ENCODE measurements around the gene MMD2.

MMD2 gene

DNA sequence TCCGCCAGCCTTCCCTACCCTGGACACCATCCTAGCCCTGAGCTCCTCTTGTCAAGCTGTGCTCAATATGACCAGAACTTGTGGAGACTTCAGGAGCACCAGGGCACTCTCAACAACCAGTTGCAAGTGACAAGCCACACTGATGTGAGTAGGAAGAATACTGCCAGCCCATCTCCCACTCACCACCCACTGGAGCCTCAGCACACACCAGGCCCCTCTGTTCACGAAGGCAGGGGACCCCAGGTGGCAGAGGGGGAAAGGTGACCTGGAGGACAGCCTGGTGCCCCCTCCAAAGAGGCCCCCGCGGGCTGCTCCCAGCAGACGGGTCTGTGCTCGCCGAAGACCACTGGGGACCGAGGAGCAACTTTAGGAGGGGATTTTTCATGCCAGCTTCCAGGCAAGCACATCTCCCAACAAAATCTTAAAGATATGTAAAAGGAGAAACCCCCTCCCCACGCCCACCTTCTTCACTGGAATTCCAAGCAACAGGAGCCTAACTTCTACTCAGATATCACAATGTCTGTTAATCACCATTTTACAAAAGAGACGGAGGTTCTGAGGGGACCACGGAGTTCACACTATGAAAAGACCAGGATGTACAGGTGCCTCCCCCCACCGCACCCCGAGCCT lies 1.0 kb downstream of the MMD2 start:
- no peak for DNase-seq

DNA sequence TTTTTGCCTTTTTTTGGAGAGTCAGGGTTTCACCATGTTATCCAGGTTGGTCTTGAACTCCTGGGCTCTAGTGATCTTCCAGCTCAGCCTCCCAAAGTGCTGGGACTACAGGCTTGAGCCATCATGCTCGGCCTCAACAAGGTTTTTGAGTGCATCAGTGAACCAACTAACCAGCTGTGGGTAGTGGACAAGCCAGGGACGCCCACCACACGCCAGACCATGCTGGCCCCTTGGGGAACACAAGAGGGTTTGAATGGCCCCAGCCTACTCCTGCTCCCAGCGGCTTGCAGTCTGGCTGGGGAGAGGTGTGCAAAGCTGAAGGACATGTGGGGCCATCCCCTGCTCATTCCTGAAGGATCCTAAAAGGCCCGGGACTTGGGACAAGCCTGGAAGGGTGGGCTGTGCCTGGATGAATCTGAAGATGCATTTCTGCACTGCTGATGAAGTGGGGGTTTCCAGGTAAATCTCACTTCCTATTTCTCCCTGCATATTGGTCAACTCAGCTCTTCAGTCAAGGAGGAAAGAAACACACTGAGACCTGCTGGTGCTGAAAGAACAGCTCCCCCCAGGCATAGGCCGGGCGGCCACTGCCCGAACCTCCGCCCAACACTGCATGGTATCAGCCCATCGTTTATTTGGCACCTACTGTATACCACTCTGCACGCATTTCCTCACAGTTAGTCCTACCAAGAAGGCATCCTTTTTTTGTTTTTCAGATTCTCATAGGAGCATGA lies 6.9 kb downstream of the MMD2 start:
- no peak for DNase-seq

DNA sequence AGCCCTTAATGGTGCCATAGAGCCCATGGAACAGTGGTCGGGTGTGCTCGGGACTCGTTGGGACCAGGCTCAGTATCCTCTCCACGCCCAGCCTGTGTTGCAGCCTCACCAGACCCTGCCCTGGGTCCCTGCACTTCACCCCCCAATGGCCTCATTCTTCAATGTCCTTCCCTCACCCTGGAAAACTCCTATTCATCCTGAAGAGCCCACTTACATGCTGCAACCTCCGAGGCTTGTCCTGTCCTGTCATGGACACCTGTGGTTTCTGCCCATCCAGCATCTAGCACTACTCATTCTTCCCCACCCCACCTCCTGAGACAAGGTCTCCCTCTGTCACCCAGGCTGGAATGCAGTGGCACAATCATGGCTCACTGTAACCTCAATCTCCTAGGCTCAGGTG lies 7.7 kb downstream of the MMD2 start:
- DNase-seq, result no peak

DNA sequence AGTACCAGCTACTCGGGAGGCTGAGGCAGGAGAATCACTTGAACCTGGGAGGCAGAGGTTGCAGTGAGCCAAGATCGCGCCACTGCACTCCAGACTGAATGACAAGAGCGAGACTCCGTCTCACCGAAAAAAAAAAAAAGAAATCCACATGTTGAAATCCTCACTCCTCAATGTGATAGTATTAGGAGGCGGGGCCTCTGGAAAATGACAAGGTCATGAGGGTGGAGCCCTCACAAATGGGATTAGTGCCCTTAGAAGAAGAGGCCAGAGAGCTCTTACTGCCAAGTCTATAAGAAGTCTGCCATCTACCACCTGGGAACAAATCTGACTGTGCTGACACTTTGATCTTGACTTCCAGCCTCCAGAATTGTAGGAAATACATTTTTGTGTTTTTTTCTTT lies 10.6 kb downstream of the MMD2 start:
- no peak for DNase-seq

DNA sequence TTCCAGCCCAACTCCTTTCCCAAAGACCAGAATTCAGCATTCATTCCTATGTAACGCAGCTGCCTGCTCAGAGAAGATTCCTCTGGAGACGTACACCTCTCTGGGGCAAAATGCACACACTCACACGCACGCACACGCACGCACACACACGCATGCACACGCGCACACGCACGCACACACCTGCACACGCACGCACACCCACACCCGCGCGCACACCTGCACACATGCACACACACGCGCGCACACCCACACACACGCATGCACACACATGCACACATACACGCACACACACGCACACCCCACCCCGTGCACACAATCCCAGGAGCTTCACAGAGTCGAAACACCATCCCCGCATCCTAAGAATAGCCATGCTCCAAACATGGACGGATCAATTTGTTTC lies 13.0 kb downstream of the MMD2 start:
- DNase-seq, result no peak

DNA sequence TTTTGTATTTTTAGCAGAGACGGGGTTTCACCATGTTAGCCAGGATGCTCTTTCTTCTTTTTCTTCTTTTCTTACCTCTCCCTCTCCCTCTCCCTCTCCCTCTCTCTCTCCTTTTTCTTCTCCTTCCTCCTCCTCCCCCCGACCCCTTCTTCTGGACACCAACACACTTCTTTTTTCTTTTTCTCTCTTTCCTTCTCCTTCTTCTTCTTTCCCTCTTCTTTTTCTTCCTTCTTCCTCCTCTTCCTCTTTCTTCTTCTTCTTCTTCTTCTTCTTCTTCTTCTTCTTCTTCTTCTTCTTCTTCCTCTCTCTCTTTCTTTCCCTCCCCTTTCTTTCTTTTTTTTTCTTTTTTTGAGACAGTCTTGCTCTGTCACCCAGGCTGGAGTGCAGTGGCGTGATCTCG lies 14.0 kb downstream of the MMD2 start:
- no peak for DNase-seq

DNA sequence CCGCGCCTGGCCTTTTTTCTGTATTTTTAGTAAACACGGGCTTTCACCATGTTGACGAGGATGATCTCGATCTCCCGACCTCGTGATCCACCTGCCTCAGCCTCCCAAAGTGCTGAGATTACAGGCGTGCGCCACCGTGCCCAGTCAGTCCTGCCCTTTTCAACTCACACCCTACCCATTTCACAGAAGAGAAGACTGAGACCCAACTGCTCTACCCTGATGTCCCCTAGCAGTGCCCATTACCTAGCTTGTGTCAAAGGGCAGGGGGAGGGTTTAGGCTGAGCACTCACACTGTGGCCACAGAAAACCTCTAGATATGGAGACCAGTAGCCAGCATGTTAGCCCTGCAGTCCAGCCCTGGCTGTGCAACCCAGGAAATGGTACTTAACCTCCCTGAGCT lies 15.7 kb downstream of the MMD2 start:
- DNase-seq, result no peak

DNA sequence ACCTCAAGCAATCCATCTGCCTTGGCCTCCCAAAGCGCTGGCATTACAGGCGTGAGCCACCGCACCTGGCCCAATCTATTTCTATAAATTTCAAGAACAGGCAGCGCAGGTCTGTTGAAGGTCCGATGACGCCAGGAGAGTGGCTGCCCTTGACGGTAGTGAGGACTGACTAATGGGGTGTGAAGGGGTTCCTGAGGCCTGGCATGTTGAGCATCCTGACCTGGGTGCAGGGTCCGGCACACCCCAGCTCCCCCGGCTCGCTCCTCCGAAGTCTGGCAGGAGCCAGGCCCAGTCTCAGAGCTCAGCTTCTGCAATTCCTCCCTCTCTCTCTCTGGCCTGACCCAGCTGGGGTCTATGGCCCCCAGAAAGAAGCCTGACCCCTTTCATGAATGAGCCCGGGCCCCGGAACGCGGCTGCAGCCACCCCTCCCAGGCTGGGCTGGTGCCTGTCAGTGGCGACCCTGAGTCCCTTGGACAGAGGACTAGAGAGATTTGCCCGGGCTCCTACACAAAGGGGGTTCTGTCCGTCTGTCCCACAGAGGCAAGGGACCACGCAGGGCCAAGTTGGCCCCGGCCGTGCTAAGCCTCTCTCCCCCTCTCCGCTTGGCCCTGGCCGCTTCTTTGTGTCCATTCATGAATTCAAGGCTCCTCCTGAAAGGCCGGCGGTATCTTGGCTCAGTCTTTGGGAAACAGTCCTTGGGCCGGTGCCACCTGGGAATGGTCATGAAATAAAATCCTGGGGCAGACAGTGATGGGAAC lies 18.8 kb downstream of the MMD2 start:
- DNase-seq, result no peak

DNA sequence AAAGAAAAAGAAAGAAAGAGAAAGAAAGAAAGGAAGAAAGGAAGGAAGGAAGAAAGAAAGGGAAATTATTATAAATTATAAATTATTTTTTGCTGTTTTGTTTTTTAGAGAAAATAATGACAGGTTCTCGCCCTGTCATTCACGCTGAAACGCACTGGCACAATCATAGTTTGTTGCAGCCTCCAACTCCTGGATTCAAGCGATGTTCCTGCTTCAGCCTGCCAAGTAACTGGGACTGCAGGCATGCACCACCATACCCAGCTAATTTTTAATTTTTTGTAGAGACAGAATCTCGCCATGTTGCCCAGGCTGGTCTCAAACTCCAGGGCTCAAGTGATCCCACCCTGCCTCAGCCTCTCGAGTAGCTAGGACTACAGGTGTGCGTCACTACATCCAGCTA lies 21.6 kb downstream of the MMD2 start:
- DNase-seq, result no peak

DNA sequence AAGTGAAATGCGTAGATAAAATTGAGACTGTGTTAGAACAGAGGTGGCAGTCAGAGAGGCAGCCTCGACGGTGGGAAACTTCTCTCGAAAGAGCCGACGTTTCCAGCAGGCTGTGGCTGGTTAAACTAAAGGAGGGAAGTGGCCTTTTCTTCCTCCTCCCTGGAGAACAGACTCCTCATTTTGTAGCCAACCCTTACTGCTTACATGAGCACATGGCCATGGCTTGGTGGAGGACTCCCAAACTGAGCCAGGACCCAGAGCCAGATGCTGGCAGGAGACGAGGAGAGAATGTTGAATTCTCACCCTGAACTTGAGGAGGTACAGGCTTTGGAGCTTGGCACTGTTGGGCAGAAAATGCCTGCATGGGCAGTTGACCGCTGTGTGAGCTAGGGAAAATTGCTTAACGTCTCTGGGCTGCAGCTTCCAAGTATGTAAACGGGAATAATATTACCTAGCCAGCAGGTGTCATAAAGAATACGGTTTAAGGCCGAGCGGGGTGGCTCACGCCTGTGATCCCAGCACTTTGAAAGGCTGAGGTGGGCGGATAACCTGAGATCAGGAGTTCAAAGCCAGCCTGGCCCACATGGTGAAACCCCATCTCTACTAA lies 24.5 kb downstream of the MMD2 start:
- DNase-seq, result no peak

DNA sequence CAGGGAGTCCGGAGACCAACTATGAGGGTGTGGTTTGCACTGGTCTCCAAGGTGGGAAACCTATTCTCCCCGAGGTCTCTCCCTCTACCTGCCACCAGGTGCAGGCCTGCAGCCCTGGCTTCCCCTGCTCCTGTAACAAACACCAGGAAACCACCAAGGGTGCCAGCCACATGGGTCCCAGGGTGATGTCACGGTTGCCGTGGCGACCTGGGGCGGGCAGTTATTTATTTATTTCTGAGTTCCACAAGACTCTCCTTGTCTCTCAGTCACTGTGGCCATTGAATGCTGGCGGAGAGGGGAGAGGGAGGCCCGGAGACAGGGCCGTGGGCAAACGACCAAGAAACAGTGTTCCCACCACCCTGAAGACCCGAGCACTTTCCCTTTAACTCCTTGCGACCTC lies 27.0 kb downstream of the MMD2 start:
- DNase-seq, result no peak

DNA sequence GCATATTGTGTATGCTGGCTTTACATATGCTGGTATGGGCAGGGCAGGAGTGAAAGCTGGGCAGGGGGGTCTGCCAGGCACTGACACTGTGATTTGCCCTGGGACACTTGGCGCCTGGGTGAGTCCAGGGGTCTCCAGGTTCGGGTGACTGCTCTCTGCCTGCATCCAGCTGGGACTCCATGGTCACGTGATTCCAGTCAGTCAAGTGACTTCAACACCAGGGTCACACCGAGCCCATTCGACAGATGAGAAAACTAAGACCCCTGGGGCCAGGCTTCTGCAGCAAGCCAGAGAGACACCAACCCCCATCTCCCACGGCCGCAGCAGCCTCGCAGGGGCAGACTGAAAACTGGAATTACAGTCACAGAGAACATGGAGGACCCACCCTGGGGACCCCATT lies 30.0 kb downstream of the MMD2 start:
- no peak for DNase-seq

DNA sequence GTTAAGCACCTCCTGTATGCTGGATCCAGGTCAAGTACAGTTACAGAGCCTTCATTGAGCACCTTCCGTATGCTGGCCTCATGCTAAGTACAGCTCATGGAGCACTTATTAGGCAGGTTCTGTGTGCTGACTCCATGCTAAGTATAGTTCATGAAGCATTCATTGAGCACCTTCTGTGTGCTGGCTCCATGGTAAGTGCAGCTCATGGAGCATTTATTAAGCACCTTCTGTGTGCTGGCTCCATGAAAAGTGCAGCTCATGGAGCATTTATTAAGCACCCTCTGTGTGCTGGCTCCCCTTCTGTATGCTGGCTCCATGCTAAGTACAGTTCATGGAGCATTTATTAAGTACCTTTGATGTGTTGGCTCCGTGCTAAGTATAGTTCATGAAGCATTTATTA lies 30.5 kb downstream of the MMD2 start:
- DNase-seq, result no peak

DNA sequence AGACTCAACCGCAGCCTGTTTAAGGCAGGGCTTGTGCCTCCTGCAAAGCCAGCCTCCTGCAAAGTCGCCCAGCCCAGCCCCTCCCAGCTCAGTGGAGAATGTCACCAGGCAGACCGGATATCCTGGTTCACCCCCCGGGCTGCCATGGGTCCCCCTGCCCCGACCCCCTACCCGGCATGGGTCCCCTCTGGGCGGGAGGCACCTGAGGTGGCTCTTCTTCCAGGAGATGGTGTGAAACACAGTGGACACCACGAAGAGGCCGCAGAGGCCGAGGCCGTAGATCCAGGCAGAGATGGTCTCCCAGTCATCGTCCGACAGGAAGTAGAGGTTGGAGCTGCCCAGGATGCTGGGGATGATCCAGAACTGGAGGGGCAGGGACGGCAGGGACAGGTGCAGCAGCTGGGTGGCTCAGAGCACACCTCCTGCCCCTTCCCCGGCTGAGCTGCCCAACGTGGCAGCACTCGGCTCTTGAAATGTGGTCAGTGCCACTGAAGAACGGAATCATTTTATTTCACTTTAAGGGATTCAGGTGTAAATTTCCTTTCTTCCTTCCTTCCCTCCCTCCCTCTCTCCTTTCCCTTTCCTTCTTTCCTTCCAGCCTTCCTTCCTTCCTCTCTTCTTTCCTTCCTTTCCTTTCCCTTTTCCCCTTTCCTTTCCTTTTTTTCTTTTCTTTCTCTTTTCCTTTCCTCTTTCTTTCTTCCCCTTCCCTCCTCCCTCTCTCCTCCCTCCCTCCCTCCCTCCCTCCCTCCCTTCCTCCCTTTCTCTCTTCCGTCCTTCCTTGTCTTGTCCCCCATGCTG lies 38.8 kb downstream of the MMD2 start:
- DNase-seq, result no peak

DNA sequence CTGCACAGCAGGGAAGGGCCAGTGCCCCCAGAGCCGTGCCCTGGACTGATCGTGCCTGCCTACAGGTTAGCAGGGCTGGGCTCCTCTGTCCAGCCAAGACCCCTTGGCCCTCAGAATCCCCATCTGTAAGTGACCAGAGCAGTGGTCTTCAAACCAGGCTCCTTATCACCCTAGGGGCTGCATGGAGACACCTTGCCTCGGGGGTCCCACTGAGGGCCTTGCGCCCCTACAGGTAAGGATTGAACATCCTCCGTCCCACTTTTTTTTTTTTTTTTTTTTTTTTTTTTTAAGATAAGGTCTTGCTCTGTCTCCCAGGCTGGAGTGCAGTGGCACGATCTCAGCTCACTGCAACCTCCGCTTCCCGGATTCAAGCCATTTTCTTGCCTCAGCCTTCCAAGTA lies 42.9 kb downstream of the MMD2 start:
- DNase-seq, result no peak

DNA sequence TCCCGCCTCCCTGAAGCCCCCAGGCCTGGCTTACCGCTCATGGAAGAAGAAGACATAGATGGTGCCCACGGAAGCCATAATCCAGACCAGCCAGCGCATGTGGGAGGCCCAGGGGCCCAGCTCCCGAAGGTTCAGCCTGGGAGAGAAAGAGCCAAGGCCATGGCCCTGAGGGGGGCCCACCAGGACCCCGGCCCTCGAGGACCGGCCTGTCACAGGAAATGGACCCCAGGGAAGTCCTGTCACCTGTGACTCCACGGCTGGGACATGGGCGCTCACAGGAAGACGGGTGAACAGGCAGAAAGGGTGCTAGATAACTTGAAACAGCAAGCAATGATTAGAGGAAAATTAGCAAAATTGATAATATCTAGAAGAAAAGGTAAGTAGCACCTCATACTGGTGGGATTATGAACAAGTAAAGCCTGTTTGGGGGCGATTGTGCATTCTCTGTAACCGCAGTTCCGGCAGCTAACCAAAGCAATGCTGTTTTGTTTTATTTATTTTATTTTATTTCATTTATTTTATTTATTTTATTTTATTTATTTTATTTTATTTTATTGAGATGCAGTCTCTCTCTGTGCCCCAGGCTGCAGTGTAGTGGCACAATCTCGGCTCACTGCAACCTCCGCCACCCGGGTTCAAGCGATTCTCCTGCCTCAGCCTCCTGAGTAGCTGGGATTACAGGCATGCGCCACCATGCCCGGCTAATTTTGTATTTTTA lies 47.7 kb downstream of the MMD2 start:
- no peak for DNase-seq

DNA sequence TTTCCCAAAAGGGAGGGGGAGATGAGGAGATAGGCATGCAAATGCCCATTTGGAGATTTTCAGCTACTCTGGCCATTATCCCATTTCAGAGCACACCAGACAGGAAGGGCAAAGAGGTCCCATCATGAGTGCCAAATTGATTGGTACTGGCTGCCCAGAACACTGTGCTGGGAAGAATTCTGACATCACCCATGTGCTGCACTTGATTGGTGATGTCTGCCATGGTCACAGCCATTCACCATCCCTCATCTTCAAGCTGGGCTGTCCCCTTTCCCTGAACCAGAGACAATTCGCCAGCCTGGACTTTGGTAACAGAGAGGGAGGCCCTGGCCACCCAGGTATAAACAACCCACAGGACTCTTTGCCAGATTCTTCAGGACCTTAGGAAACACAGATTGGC lies 52.3 kb downstream of the MMD2 start:
- DNase-seq, result no peak

DNA sequence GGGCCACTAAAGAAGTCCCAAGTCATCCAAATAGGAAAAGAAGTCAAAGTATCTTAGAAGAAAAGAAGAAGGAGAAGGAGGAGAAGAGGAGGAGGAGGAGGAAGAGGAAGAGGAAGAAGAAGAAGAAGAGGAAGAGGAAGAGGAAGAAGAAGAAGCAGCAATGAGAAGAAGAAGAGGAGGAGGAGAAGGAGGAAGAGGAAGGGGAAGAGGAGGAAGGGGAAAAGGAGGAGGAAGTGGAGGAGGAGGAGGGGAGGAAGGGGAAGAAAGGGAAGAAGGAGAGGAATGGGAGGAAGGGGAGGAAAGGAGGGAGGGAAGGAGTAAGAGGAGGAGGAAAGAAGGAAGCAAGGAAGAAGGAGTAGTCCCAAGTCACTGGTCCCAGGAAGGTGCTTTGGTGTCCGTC lies 53.8 kb downstream of the MMD2 start:
- DNase-seq, result no peak

DNA sequence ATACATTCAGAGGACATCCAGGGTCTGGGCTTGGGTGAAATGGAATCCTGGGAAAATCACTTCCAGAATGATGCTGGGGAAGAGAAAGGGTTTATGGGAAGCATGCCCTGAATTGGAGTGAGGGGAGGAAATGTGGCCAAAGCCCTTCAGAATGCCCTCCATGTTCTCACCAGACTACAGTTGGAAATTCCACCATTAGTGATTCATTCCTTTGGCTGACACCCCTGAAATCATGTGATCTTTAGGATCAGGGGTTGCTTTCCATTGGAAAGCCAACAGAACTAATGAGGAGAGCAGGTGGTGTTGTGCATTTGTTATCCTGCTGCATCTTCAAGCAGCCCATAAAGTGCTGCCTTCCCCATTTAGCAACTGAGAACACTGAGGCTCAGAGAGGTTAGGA lies 54.6 kb downstream of the MMD2 start:
- DNase-seq, result no peak

DNA sequence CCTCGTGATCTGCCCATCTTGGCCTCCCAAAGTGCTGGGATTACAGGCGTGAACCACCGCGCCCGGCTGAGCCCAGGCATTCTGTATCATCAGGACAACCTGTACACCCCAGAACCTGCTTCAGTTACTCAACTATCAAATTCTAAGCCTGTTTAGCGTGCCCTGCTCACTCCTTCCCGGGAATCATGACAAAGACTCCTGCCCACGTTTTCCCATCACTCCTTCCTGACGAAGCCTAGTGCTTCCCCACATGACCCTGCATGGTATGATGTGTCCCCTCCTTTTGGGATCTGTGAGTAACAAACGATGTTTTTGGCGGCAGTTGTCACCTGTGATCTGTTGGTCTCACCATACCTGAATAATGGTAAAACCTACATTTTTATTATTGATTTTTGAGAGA lies 63.2 kb downstream of the MMD2 start:
- no peak for DNase-seq

DNA sequence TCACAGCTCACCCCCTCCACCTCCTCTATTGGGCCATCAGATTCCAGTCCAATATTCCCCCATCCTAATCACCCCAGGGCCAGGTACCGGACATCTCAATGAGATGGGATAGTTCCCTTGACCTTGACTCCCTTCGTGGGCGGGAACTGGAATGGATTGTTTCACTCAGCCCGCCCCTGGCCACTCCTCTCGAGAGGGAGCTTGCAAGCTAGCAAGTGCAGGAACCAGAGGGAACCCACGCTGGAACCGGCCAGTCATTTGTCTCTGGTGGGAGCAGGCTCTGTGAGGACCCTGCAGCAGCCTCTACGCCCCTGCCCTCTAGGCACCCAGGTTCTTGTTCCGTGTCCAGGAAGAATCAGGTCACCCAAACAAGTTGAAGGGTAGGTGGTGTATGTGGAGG lies 64.5 kb downstream of the MMD2 start:
- no peak for DNase-seq

DNA sequence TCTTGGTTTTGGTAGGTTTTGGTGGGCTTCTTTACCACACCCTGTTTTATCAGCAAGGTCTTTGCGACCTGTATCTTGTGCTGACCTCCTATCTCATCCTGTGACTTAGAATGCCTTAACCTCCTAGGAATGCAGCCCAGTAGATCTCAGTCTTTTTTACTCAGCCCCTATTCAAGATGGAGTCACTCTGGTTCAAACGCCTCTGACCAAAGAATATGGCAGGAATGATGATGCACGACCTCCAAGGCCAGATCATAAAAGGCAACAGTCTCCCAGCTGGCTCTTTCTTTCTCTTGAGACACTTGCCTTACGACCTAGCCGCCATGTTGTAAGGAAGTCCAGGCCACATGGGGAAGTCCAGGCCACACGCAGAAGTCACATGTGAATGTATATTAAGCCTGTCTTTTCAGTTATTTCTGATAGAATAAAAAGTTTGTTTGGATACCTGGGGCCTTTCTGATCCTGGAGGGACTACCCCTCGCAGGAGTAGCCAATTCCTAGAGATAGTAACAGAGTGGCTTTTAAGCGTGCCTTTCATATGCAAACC lies 65.0 kb downstream of the MMD2 start:
- DNase-seq, result no peak

All from NCI-H748 treated with DMSO at 0.1 percent for 48 hours (cell line).